Fibroblast of lung (primary cell): ENCODE results near the gene PIK3R1. TPM values are rescaled to one million over a fixed set of nuclear protein-coding genes. Genes with fewer than 3 reads are reported as not detected.

Experiments
- DNase-seq, 2 donors: peaks; one replicate each; pipeline versions ENCODE4 v3.0.0 to v3.0.0-alpha.2; 2010; ENCODE audit warnings: low read depth in 2 of 2
- H2AFZ ChIP-seq: 2 replicates; pipeline ENCODE4 v1.5.1; 2012; ENCODE audit warnings: low read length, control low read depth, inconsistent platforms
- H3K27ac ChIP-seq: 2 replicates; pipeline ENCODE4 v1.5.1; 2011; ENCODE audit warnings: low read length, control low read depth; ENCODE audit not compliant: insufficient read depth
- H3K27me3 ChIP-seq: 2 replicates; pipeline ENCODE4 v1.5.1; 2011; ENCODE audit warnings: mild to moderate bottlenecking, low read length; ENCODE audit not compliant: control insufficient read depth, insufficient read depth
- H3K36me3 ChIP-seq: 2 replicates; pipeline ENCODE4 v1.5.1; 2011; ENCODE audit warnings: low read length; ENCODE audit not compliant: control insufficient read depth, insufficient read depth
- H3K4me1 ChIP-seq: 2 replicates; pipeline ENCODE4 v1.5.1; 2011; ENCODE audit warnings: low read length; ENCODE audit not compliant: control insufficient read depth, insufficient read depth; ENCODE audit errors: extremely low read depth
- H3K4me2 ChIP-seq: 2 replicates; pipeline ENCODE4 v1.5.1; 2011; ENCODE audit warnings: low read length, control low read depth; ENCODE audit not compliant: insufficient read depth; ENCODE audit errors: extremely low read depth
- H3K4me3 ChIP-seq, 4 experiments: fragments of 200-600 bp in 1 of 4; sonication (generic) in 1 of 4; replicated peaks in 1 of 4; 2 replicates each; pipeline ENCODE4 v1.5.1; 2011 to 2016; ENCODE audit warnings: low read length in 4 of 4, low read depth in 3 of 4, mild to moderate bottlenecking in 3 of 4, control low read depth in 2 of 4, inconsistent platforms in 1 of 4, mixed read lengths in 1 of 4; ENCODE audit not compliant: insufficient read depth in 1 of 4; ENCODE audit errors: control extremely low read depth in 1 of 4
- H3K79me2 ChIP-seq: 2 replicates; pipeline ENCODE4 v1.5.1; 2012; ENCODE audit warnings: mild to moderate bottlenecking, low read length, inconsistent platforms; ENCODE audit not compliant: control insufficient read depth, insufficient read depth
- H3K9ac ChIP-seq: 2 replicates; pipeline ENCODE4 v1.5.1; 2011; ENCODE audit warnings: mild to moderate bottlenecking, low read length, control low read depth; ENCODE audit not compliant: insufficient read depth
- H3K9me3 ChIP-seq: 2 replicates; pipeline ENCODE4 v1.5.1; 2012; ENCODE audit warnings: low read depth, low read length; ENCODE audit not compliant: control insufficient read depth, insufficient read depth
- H4K20me1 ChIP-seq: 2 replicates; pipeline ENCODE4 v1.5.1; 2011; ENCODE audit warnings: low read length; ENCODE audit not compliant: control insufficient read depth, insufficient read depth; ENCODE audit errors: extremely low read depth
- CTCF ChIP-seq, 2 donors: IDR thresholded peaks in 1 of 2; conservative IDR thresholded peaks in 1 of 2; 1 replicate in 1 of 2; 2 replicates in 1 of 2; pipeline ENCODE4 v1.5.1; 2011 to 2012; ENCODE audit warnings: low read length in 2 of 2, control low read depth in 1 of 2, inconsistent platforms in 1 of 2, low read depth in 1 of 2, mild to moderate bottlenecking in 1 of 2
- EZH2 ChIP-seq: IDR thresholded peaks from 2 replicates; pipeline ENCODE4 v1.5.1; 2012; ENCODE audit warnings: low read length, control low read depth, mild to moderate bottlenecking; ENCODE audit errors: missing control alignments
- polyA plus RNA-seq, 2 donors: library from polyadenylated mRNA; depleted of rRNA in 1 of 2; stranded (reverse) in 1 of 2; unstranded in 1 of 2; fragments of >200 nt; gene quantifications; 2 replicates each; pipeline ENCODE4 v1.2.1, GENCODE V29; 2011 to 2012; ENCODE audit warnings: missing spikeins in 1 of 2
- total RNA-seq: library from RNA; depleted of rRNA; stranded (reverse); fragments of >200 nt; gene quantifications from 2 replicates; pipeline ENCODE4 v1.2.1, GENCODE V29; 2014

PIK3R1 gene
- total and polyA plus RNA-seq, 2 donors (not counting 1 experiment from before 2014, with no cell fraction given): 17.7 to 36.3 TPM

GRCh38 chr5:68315679-68316271 lies 100.2 kb downstream of the PIK3R1 start:
- H3K9ac ChIP-seq: no peak overlapping the region
- no peaks in the 10 kb centered on the region for H3K9me3 ChIP-seq
- H3K27me3 ChIP-seq: no peaks in the 10 kb centered on the region
- no peak overlapping the region for H3K4me3 ChIP-seq
- H3K36me3 ChIP-seq: no peaks in the 10 kb centered on the region
- peaks cover 12% of the 10 kb centered on the region for H3K4me1 ChIP-seq
- H4K20me1 ChIP-seq: no peaks in the 10 kb centered on the region
- DNase-seq: no peak
- no peak overlapping the region for H2AFZ ChIP-seq
- H3K27ac ChIP-seq: no peak overlapping the region
- H3K4me2 ChIP-seq: no peak overlapping the region
- TF ChIP-seq EZH2: no peak
- TF ChIP-seq CTCF (conservative IDR thresholded peaks at IDR 0.05 in 1 of 2, IDR thresholded peaks at IDR 0.05 in 1 of 2; ENCODE audit: low read depth in 1 of 2, low read length in 2 of 2): no peak
- no peaks in the 10 kb centered on the region for H3K79me2 ChIP-seq

GRCh38 chr5:68316469-68316868 lies 100.9 kb downstream of the PIK3R1 start:
- TF ChIP-seq EZH2 (no peak), CTCF (conservative IDR thresholded peaks at IDR 0.05 in 1 of 2, IDR thresholded peaks at IDR 0.05 in 1 of 2; ENCODE audit: low read depth in 1 of 2, low read length in 2 of 2) (no peak)

GRCh38 chr5:68317646-68318045 lies 102.1 kb downstream of the PIK3R1 start:
- Histone ChIP-seq H3K4me1 (peaks cover 13% of the 10 kb centered on the region), H3K36me3 (no peaks in the 10 kb centered on the region), H3K4me2 (no peak overlapping the region), H3K79me2 (no peaks in the 10 kb centered on the region), H3K9me3 (no peaks in the 10 kb centered on the region), H4K20me1 (no peaks in the 10 kb centered on the region), H3K9ac (no peak overlapping the region), H2AFZ (no peak overlapping the region), H3K27me3 (no peaks in the 10 kb centered on the region), H3K4me3 (no peak overlapping the region), H3K27ac (no peak overlapping the region)
- TF ChIP-seq EZH2: no peak
- no peak for TF ChIP-seq CTCF (conservative IDR thresholded peaks at IDR 0.05 in 1 of 2, IDR thresholded peaks at IDR 0.05 in 1 of 2; ENCODE audit: low read depth in 1 of 2, low read length in 2 of 2)
- no peak for DNase-seq

More at GRCh38 chr5:68316469-68316868, 100.9 kb downstream of the PIK3R1 start:
- H3K79me2 ChIP-seq: no peaks in the 10 kb centered on the region
- H3K27me3 ChIP-seq: no peaks in the 10 kb centered on the region
- H3K4me3 ChIP-seq: no peak overlapping the region
- H3K4me2 ChIP-seq: no peak overlapping the region
- H2AFZ ChIP-seq: no peak overlapping the region
- DNase-seq: no peak
- no peaks in the 10 kb centered on the region for H3K36me3 ChIP-seq
- H3K4me1 ChIP-seq: peaks cover 13% of the 10 kb centered on the region
- H3K9ac ChIP-seq: no peak overlapping the region
- H3K9me3 ChIP-seq: no peaks in the 10 kb centered on the region
- H4K20me1 ChIP-seq: no peaks in the 10 kb centered on the region
- no peak overlapping the region for H3K27ac ChIP-seq
